Amniotic epithelial cell (primary cell): ENCODE results near the gene WWOX.

Experiments
- DNase-seq: peaks from one replicate; pipeline ENCODE4 v3.0.0-alpha.2; 2010; ENCODE audit warnings: low read depth

Gene WWOX

GRCh38 chr16:78994135-78994745, 894.8 kb downstream of the WWOX start:
- no peak for DNase-seq

- DNase-seq: no peak
These were observed 896.0 kb downstream of the WWOX start for GRCh38 chr16:78995441-78995840.

- DNase-seq: no peak
These were observed 897.3 kb downstream of the WWOX start for GRCh38 chr16:78996790-78997189.

- DNase-seq: no peak
These were observed 899.4 kb downstream of the WWOX start for GRCh38 chr16:78998879-78999278.

- no peak for DNase-seq
These were observed 901.9 kb downstream of the WWOX start for GRCh38 chr16:79001156-79001967.

- DNase-seq: no peak
These were observed 903.7 kb downstream of the WWOX start for GRCh38 chr16:79003026-79003609.

- DNase-seq: no peak
These were observed 904.9 kb downstream of the WWOX start for GRCh38 chr16:79004309-79004708.

GRCh38 chr16:79005096-79005495, 905.6 kb downstream of the WWOX start:
- DNase-seq: no peak

- no peak for DNase-seq
These were observed 906.8 kb downstream of the WWOX start for GRCh38 chr16:79006206-79006605.

- DNase-seq: no peak
These were observed 907.3 kb downstream of the WWOX start for GRCh38 chr16:79006765-79007164.

GRCh38 chr16:79007614-79008013, 908.2 kb downstream of the WWOX start:
- no peak for DNase-seq

- DNase-seq: no peak
These were observed 908.8 kb downstream of the WWOX start for GRCh38 chr16:79008036-79008868.

GRCh38 chr16:79008869-79009179, 909.4 kb downstream of the WWOX start:
- no peak for DNase-seq

- no peak for DNase-seq
These were observed 910.4 kb downstream of the WWOX start for GRCh38 chr16:79009896-79010295.

GRCh38 chr16:79011282-79011681, 911.8 kb downstream of the WWOX start:
- DNase-seq: no peak

GRCh38 chr16:79012671-79013434, 913.4 kb downstream of the WWOX start:
- no peak for DNase-seq

GRCh38 chr16:79013930-79014660, 914.6 kb downstream of the WWOX start:
- no peak for DNase-seq

GRCh38 chr16:79018650-79019429, 919.4 kb downstream of the WWOX start:
- DNase-seq: no peak

- no peak for DNase-seq
These were observed 920.0 kb downstream of the WWOX start for GRCh38 chr16:79019431-79019830.

GRCh38 chr16:79021991-79022630, 922.7 kb downstream of the WWOX start:
- DNase-seq: no peak
